GM18870 (cell line): ENCODE results near the gene DDR1.

ENCODE experiments used
- ATAC-seq: cut with Tn5 transposase; IDR thresholded peaks from one replicate; pipeline ENCODE4 v1.9.1; 2021; ENCODE audit warnings: moderate library complexity; ENCODE audit not compliant: unreplicated experiment

DDR1 gene

GRCh38 chr6:30880698-30881252 lies 3.5 kb upstream of the DDR1 start:
- ATAC-seq = no peak

GRCh38 chr6:30881392-30882203 lies 2.7 kb upstream of the DDR1 start:
- no peak for ATAC-seq

- no peak for ATAC-seq
Observed at GRCh38 chr6:30882204-30882758, 2.0 kb upstream of the DDR1 start.

DNA sequence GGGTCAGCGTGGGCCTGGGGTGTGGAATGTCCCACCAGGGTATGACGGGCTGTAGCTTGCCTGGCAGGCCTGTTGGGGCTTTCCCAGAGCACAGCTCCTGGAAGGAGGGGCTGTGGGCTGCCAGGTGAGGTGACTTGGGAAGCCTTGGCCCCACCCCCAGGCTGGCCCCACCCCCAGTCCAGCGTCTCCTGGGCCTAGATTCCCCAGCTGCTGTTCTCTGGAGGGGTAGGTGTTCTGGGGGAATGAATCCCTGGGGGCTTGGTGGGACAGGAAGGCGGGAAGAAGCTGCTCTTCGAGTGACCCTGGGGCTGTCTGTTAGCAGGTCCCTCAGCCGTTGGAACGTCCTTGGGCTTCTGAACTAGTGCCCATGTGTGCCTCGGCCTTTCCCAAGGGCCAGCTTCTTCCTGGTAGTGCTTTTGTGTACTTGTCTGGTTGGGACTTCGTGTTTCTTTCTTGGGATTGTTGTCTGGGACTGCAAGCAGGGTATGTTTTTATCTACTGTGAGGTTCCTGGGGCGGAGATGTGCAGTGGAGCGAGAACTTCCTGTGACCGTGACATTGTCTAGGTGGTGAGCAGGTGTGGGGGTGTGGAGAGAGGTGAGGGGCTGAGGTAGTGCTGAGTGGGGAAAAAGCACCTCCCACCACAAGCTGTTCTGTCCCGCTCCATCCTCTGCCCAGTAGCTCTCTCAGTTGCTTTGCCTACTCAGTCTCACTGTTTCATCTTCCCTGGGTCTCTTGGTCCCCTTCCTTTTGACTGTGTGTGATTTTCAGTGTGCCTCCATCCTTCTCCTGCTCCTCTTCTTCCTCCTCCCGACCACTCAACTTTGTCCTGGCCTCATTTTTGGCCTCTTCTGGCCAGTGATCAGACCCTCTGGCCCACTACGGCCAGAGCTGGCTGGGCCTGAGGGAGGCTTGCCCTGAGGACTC lies 1.3 kb upstream of the DDR1 start:
- ATAC-seq = no peak

GRCh38 chr6:30884521-30885480 lies 482 bp downstream of the DDR1 start:
- ATAC-seq = no peak

GRCh38 chr6:30885481-30885998 lies 1.2 kb downstream of the DDR1 start:
- no peak for ATAC-seq

- no peak for ATAC-seq
Observed at GRCh38 chr6:30885999-30886896, 1.9 kb downstream of the DDR1 start.

DNA sequence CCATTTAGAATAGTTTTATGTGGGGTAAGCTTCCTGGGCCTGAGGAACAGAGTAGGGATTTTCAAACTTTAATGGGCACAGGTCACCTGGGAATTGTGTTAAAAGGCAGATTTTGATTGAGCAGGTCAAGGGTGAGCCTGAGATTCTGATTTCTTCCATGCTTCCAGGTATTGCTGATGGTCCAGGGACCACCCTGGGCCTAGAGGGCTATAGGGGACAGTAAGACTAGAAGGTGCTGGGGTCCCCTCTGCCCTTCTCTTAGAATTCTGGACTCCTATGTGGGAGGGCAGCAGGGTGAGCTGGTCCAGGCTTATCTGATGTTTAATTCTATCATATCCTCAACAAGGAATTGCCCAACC lies 2.6 kb downstream of the DDR1 start:
- no peak for ATAC-seq

DNA sequence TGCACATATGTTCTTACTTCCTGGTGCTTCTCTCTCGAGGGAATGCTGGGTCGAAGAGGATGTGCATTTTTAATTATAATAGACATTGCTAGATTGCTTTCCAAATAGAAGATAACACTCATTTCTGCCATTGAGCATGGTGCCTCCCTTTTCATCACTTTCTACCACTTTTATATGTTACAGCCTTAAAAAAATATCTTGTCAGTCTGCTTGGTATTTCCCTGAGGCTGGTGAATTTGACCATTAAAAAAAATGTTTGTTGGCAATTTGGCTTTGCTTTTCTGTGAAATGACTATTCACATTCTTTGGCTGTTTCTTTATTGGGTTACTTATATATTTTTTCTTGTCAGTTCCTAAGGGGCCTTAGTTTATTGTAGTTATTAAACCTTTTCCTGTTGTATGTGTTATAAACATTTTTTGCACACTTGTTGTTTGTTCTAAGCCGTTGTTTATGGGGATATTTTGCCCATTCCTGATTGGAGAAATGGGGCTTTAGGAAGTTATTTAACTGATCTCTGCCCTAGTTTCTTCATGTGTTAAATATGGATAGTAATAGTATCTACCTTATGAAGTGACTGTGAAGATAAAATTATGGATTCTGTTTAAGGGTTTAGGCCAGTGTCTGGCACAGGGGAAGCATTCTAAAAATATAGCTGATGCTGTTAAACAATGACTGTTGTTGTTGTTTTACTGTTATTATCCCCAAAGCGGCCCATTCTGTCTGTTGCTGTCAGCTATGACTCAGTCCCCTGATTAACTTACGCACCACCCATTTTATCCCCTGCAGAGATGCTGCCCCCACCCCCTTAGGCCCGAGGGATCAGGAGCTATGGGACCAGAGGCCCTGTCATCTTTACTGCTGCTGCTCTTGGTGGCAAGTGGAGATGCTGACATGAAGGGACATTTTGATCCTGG lies 3.8 kb downstream of the DDR1 start:
- no peak for ATAC-seq

- ATAC-seq = no peak
Observed at GRCh38 chr6:30888816-30889495, 4.6 kb downstream of the DDR1 start.

- no peak for ATAC-seq
Observed at GRCh38 chr6:30889496-30889885, 5.2 kb downstream of the DDR1 start.

DNA sequence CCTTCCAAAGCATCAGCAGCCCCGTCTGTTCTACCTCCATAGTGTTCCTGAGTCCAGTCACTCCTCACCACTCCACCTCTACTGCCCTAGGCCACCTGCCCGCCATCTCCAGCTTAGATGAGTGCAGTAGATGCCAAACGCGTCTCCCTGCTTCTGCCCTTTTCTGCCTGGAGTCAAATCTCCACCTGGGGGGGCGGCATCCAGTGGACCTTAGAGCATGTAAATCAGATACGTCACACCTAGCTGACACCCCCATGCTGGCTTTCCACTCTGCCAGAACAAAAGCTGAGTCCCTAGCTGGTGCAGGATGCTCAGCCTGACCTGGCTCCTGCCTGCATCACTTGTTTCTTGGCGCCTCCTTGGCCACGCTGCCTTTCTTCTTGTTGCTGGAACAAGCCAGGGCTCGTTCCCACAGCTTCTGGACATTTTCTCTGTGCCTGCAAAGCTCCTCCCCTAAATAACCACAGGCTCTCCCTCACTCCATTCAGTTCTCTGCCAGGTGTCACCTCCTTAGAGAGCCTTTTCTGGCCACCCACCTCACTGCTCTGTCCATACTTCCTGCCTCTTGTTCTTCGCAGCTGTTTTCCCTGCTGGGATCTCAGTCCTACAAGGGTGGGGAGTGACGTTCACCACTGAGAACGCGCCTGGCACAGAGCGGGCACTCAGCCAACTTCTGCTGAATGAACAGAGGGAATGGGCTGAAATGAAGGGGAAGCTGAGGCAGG lies 5.8 kb downstream of the DDR1 start:
- ATAC-seq = no peak

DNA sequence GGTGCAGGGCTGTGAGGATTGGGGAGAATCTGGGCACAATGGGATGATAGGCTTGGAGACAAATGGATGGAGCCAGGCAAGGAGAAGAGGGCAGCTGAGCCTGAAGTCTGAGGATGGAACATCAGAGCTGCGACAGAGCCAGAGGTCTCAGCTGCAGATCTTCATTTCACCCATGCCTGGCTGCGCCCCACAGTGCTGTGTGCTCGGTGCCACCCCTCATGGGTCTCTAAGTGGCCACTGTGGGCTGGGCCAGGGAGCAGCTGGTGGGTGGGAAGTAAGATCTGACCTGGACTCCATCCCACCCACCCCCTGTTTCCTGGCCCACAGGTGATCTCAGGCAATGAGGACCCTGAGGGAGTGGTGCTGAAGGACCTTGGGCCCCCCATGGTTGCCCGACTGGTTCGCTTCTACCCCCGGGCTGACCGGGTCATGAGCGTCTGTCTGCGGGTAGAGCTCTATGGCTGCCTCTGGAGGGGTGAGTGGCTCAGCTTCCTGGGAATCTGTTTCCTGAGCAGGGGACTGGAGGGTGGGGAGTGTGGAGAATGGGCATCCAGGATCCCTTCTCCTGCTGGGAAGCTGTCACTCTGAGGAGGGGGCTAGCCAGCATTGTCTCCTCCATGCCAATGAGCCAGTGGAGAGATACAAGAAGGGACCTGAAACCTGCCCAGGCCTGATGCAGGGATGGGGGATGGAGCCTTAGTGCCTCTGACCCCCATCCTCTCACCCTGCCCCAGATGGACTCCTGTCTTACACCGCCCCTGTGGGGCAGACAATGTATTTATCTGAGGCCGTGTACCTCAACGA lies 6.5 kb downstream of the DDR1 start:
- no peak for ATAC-seq

DNA sequence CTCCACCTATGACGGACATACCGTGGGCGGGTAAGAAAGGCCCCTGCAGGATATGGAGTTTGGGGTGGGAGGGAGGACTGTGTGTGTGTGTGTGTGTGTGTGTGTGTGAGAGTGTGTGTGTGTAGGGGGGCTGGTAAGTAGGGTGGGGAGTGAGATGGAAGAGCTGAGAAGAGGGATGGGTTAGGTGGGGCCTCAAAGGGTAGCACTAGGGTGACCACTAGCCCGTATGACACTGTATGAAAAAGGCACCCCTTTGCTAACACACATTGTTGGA lies 7.1 kb downstream of the DDR1 start:
- no peak for ATAC-seq

DNA sequence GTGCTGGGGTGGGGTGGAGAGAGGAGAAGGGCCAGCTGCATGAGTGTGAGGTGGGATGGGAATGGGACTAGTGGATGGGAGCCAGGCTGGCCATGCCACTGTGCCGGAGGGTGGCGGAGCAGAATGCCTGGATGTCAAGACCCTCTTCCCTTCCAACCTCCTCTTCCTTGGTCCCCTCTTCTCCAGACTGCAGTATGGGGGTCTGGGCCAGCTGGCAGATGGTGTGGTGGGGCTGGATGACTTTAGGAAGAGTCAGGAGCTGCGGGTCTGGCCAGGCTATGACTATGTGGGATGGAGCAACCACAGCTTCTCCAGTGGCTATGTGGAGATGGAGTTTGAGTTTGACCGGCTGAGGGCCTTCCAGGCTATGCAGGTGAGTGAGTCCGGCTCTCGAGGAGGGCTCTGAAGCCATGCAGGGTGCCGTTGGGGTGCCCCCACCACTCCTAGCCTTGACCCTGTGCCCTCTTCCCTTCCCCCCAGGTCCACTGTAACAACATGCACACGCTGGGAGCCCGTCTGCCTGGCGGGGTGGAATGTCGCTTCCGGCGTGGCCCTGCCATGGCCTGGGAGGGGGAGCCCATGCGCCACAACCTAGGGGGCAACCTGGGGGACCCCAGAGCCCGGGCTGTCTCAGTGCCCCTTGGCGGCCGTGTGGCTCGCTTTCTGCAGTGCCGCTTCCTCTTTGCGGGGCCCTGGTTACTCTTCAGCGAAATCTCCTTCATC lies 7.7 kb downstream of the DDR1 start:
- ATAC-seq = no peak
